SJSA1 (cell line): ENCODE measurements around the gene DENND2A. TPM values are rescaled to one million over a fixed set of nuclear protein-coding genes. Genes with fewer than 3 reads are reported as not detected.
"Not testable (repeated sequence)": the region's sequence is repeated elsewhere in the genome, so short reads cannot be mapped to it uniquely, and the experiment has no call there.

Experiments used
- DNase-seq, 2 experiments: peaks; one replicate each; pipeline ENCODE4 v3.0.0-alpha.2; 2015 to 2020; ENCODE audit warnings: low spot score in 2 of 2, low read depth in 1 of 2
- H3K27ac ChIP-seq: fragments of 250-450 bp; sonication (Bioruptor Pico); 2 replicates; pipeline ENCODE4 v1.5.1; 2020; ENCODE audit warnings: mild to moderate bottlenecking, moderate library complexity
- H3K27me3 ChIP-seq: fragments of 250-450 bp; sonication (Bioruptor Pico); replicated peaks from 2 replicates; pipeline ENCODE4 v1.5.1; 2020; ENCODE audit warnings: mild to moderate bottlenecking, moderate library complexity
- H3K36me3 ChIP-seq: fragments of 250-450 bp; sonication (Bioruptor Pico); 2 replicates; pipeline ENCODE4 v1.5.1; 2020; ENCODE audit warnings: mild to moderate bottlenecking
- H3K4me1 ChIP-seq: fragments of 250-450 bp; sonication (Bioruptor Pico); replicated peaks from 2 replicates; pipeline ENCODE4 v1.6.1; 2021; ENCODE audit warnings: mild to moderate bottlenecking
- H3K4me3 ChIP-seq: fragments of 250-450 bp; sonication (Bioruptor Pico); 2 replicates; pipeline ENCODE4 v1.5.1; 2020; ENCODE audit warnings: mild to moderate bottlenecking
- H3K9me3 ChIP-seq: fragments of 250-450 bp; sonication (Bioruptor Pico); replicated peaks from 2 replicates; pipeline ENCODE4 v1.5.1; 2020; ENCODE audit warnings: mild to moderate bottlenecking
- total RNA-seq: library from RNA; depleted of rRNA; stranded (reverse); fragments of >200 nt; shearing (Covaris generic); gene quantifications from 2 replicates; pipeline ENCODE4 v1.2.3, GENCODE V29; 2014

The DENND2A gene
- total RNA-seq, 1 experiment from 2014 or later: 10.2 TPM

- H3K9me3 ChIP-seq: no peaks in the 10 kb centered on the region
- H3K27me3 ChIP-seq: no peaks in the 10 kb centered on the region
- no peak overlapping the region for H3K27ac ChIP-seq
- peaks cover 8% of the 10 kb centered on the region for H3K4me1 ChIP-seq
- H3K4me3 ChIP-seq: no peak overlapping the region
- peak; percentile 85 to 91 for DNase-seq
- H3K36me3 ChIP-seq: peaks cover 8% of the 10 kb centered on the region; the same call in 1 of the 2 replicates
Observed at GRCh38 chr7:140517546-140518369, 122.9 kb downstream of the DENND2A start.

GRCh38 chr7:140512317-140513000 is 128.2 kb downstream of the DENND2A start:
- no peaks in the 10 kb centered on the region for H3K4me1 ChIP-seq
- no peak overlapping the region for H3K4me3 ChIP-seq
- no peaks in the 10 kb centered on the region for H3K27me3 ChIP-seq
- no peak overlapping the region for H3K27ac ChIP-seq
- no peak for DNase-seq
- H3K36me3 ChIP-seq: no peaks in the 10 kb centered on the region
- no peaks in the 10 kb centered on the region for H3K9me3 ChIP-seq

- Histone ChIP-seq H3K27ac (no peak overlapping the region), H3K27me3 (no peaks in the 10 kb centered on the region), H3K4me3 (no peak overlapping the region), H3K9me3 (no peaks in the 10 kb centered on the region), H3K4me1 (no peaks in the 10 kb centered on the region; the same call in 1 of the 2 replicates), H3K36me3 (no peaks in the 10 kb centered on the region)
- no peak for DNase-seq
Observed at GRCh38 chr7:140509789-140510188, 130.8 kb downstream of the DENND2A start.

- H3K36me3 ChIP-seq, H3K4me3 ChIP-seq, H3K27ac ChIP-seq, H3K27me3 ChIP-seq, H3K9me3 ChIP-seq, H3K4me1 ChIP-seq, DNase-seq: not testable (repeated sequence)
Observed at GRCh38 chr7:140507556-140507955, 133.1 kb downstream of the DENND2A start.

- no peaks in the 10 kb centered on the region; the same call in 1 of the 2 replicates for H3K4me1 ChIP-seq
- no peak for DNase-seq
- H3K9me3 ChIP-seq: no peaks in the 10 kb centered on the region
- H3K4me3 ChIP-seq: no peak overlapping the region
- no peaks in the 10 kb centered on the region for H3K36me3 ChIP-seq
- no peak overlapping the region for H3K27ac ChIP-seq
- no peaks in the 10 kb centered on the region for H3K27me3 ChIP-seq
Observed at GRCh38 chr7:140506788-140507464, 133.7 kb downstream of the DENND2A start.

GRCh38 chr7:140501966-140502365 is 138.6 kb downstream of the DENND2A start:
- Histone ChIP-seq H3K27me3 (no peaks in the 10 kb centered on the region), H3K27ac (no peak overlapping the region), H3K9me3 (no peaks in the 10 kb centered on the region), H3K36me3 (no peaks in the 10 kb centered on the region), H3K4me3 (no peak overlapping the region), H3K4me1 (no peaks in the 10 kb centered on the region; the same call in 1 of the 2 replicates)
- no peak for DNase-seq

GRCh38 chr7:140497807-140498206 is 142.8 kb downstream of the DENND2A start:
- H3K9me3 ChIP-seq: not testable (repeated sequence)

GRCh38 chr7:140497241-140497769 is 143.3 kb downstream of the DENND2A start:
- Histone ChIP-seq H3K9me3 (no peaks in the 10 kb centered on the region), H3K27me3 (no peaks in the 10 kb centered on the region), H3K4me1 (no peaks in the 10 kb centered on the region), H3K36me3 (no peaks in the 10 kb centered on the region), H3K27ac (no peak overlapping the region), H3K4me3 (no peak overlapping the region)
- DNase-seq: no peak

More at GRCh38 chr7:140497807-140498206, 142.8 kb downstream of the DENND2A start:
- not testable (repeated sequence) for H3K36me3 ChIP-seq, H3K27me3 ChIP-seq, H3K4me1 ChIP-seq, H3K4me3 ChIP-seq, H3K27ac ChIP-seq, DNase-seq

GRCh38 chr7:140495514-140496097 is 145.0 kb downstream of the DENND2A start:
- Histone ChIP-seq H3K4me1 (no peaks in the 10 kb centered on the region), H3K9me3 (no peaks in the 10 kb centered on the region), H3K27me3 (no peaks in the 10 kb centered on the region), H3K4me3 (no peak overlapping the region), H3K36me3 (no peaks in the 10 kb centered on the region), H3K27ac (no peak overlapping the region)
- no peak for DNase-seq

- H3K9me3 ChIP-seq: no peaks in the 10 kb centered on the region
- no peak overlapping the region for H3K27ac ChIP-seq
- no peaks in the 10 kb centered on the region for H3K27me3 ChIP-seq
- H3K36me3 ChIP-seq: no peaks in the 10 kb centered on the region
- H3K4me1 ChIP-seq: no peaks in the 10 kb centered on the region
- H3K4me3 ChIP-seq: no peak overlapping the region
- DNase-seq: no peak
Observed at GRCh38 chr7:140494867-140495266, 145.7 kb downstream of the DENND2A start.

- Histone ChIP-seq H3K27me3 (no peaks in the 10 kb centered on the region), H3K36me3 (no peaks in the 10 kb centered on the region), H3K27ac (no peak overlapping the region), H3K4me3 (no peak overlapping the region), H3K4me1 (no peaks in the 10 kb centered on the region), H3K9me3 (no peaks in the 10 kb centered on the region)
- DNase-seq: no peak
Observed at GRCh38 chr7:140489026-140489359, 151.6 kb downstream of the DENND2A start.

- no peaks in the 10 kb centered on the region for H3K36me3 ChIP-seq
- DNase-seq: no peak
- no peaks in the 10 kb centered on the region for H3K4me1 ChIP-seq
- no peaks in the 10 kb centered on the region for H3K9me3 ChIP-seq
- H3K27ac ChIP-seq: no peak overlapping the region
- H3K4me3 ChIP-seq: no peak overlapping the region
- no peaks in the 10 kb centered on the region for H3K27me3 ChIP-seq
Observed at GRCh38 chr7:140485500-140486265, 154.9 kb downstream of the DENND2A start.

- H3K27me3 ChIP-seq: no peaks in the 10 kb centered on the region
- H3K4me1 ChIP-seq: no peaks in the 10 kb centered on the region
- H3K9me3 ChIP-seq: no peaks in the 10 kb centered on the region
- H3K36me3 ChIP-seq: no peaks in the 10 kb centered on the region
- DNase-seq: no peak
- H3K27ac ChIP-seq: no peak overlapping the region
- no peak overlapping the region for H3K4me3 ChIP-seq
Observed at GRCh38 chr7:140484951-140485499, 155.6 kb downstream of the DENND2A start.
